A549 (cell line): ENCODE measurements around the gene CMPK1.

ENCODE experiments used
- CHD4 ChIP-seq: fragments of 200-600 bp; sonication (generic); IDR thresholded peaks from 2 replicates; pipeline ENCODE4 v1.6.1; 2016; ENCODE audit warnings: antibody characterized with exemption, mild to moderate bottlenecking, borderline replicate concordance
- EP300 ChIP-seq, 2 experiments: fragments of >200 bp; sonication (Bioruptor Twin); formaldehyde crosslinking; IDR thresholded peaks; 2 replicates in 1 of 2; 3 replicates in 1 of 2; pipeline ENCODE4 v1.6.1; 2016 to 2017
- GATA3 ChIP-seq: IDR thresholded peaks from 2 replicates; pipeline ENCODE4 v1.6.1; 2012; ENCODE audit warnings: borderline replicate concordance
- MAFK ChIP-seq: fragments of 450-650 bp; IDR thresholded peaks from 2 replicates; pipeline ENCODE4 v1.6.1; 2014; ENCODE audit not compliant: partially characterized antibody
- POLR2A ChIP-seq: IDR thresholded peaks from 2 replicates; pipeline ENCODE4 v1.6.1; 2012; ENCODE audit warnings: mild to moderate bottlenecking, low read length
- RAD21 ChIP-seq, 2 experiments: fragments of >200 bp in 1 of 2; sonication (Bioruptor Twin) in 1 of 2; formaldehyde crosslinking in 1 of 2; IDR thresholded peaks in 1 of 2; conservative IDR thresholded peaks in 1 of 2; 2 replicates in 1 of 2; 3 replicates in 1 of 2; pipeline ENCODE4 v1.6.1; 2012 to 2018; ENCODE audit warnings: inconsistent platforms in 1 of 2
- TP53 ChIP-seq: fragments of 250-450 bp; sonication (Bioruptor Pico); IDR thresholded peaks from 2 replicates; pipeline ENCODE4 v1.5.0; 2021; ENCODE audit warnings: mild to moderate bottlenecking, moderate library complexity
- TF ChIP-seq, protein P1 (sequence below): fragments of >200 bp; sonication (Bioruptor Twin); formaldehyde crosslinking; IDR thresholded peaks from 3 replicates; pipeline ENCODE4 v1.5.1; 2016
- TF ChIP-seq, protein P2 (sequence below): fragments of 150-350 bp; IDR thresholded peaks from 2 replicates; pipeline ENCODE4 v1.6.1; 2014; ENCODE audit warnings: low read depth, mild to moderate bottlenecking, low read length
- TF ChIP-seq, protein P3 (sequence below): fragments of 200-600 bp; sonication (generic); IDR thresholded peaks from 2 replicates; pipeline ENCODE4 v1.6.1; 2016; ENCODE audit warnings: antibody characterized with exemption, mild to moderate bottlenecking, moderate library complexity

DNA sequence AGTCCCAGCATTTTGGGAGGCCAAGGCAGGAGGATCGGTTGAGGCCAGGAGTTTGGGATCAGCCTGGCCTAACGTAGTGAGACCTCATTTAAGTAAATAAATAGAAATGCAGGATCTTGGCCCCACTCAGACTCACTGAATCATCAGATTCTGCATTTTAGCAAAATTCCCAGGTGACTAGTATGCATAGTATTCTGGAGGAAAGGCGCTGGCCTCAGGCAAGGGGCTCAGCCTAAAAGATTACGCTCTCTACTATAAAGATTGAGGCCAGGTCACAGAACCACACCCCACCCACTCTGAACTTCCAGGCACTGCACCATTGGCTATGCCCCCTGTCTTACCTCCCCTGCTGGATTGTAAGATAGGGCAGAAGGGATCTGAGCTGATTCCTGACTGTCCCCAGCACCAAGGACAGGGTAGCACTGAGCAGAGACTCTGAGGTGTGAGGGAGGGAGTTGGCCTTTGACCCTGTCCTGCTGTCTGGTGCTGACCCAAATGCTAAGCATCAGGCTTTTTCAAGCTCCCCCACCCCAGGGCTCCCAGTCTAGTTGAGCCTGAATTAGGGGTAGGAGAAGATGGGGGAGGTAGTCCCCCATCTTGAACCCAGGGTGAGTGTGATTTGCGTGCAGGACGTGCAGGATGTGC lies 85.2 kb downstream of the CMPK1 start:
- TF ChIP-seq, protein P1, sequence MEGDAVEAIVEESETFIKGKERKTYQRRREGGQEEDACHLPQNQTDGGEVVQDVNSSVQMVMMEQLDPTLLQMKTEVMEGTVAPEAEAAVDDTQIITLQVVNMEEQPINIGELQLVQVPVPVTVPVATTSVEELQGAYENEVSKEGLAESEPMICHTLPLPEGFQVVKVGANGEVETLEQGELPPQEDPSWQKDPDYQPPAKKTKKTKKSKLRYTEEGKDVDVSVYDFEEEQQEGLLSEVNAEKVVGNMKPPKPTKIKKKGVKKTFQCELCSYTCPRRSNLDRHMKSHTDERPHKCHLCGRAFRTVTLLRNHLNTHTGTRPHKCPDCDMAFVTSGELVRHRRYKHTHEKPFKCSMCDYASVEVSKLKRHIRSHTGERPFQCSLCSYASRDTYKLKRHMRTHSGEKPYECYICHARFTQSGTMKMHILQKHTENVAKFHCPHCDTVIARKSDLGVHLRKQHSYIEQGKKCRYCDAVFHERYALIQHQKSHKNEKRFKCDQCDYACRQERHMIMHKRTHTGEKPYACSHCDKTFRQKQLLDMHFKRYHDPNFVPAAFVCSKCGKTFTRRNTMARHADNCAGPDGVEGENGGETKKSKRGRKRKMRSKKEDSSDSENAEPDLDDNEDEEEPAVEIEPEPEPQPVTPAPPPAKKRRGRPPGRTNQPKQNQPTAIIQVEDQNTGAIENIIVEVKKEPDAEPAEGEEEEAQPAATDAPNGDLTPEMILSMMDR: no peak
- TF ChIP-seq EP300 (IDR thresholded peaks at IDR 0.05): no peak
- no peak for TF ChIP-seq POLR2A
- no peak for TF ChIP-seq MAFK
- no peak for TF ChIP-seq GATA3
- TF ChIP-seq RAD21 (conservative IDR thresholded peaks at IDR 0.05 in 1 of 2, IDR thresholded peaks at IDR 0.05 in 1 of 2): no peak
- TF ChIP-seq CHD4: no peak
- TF ChIP-seq, protein P2, sequence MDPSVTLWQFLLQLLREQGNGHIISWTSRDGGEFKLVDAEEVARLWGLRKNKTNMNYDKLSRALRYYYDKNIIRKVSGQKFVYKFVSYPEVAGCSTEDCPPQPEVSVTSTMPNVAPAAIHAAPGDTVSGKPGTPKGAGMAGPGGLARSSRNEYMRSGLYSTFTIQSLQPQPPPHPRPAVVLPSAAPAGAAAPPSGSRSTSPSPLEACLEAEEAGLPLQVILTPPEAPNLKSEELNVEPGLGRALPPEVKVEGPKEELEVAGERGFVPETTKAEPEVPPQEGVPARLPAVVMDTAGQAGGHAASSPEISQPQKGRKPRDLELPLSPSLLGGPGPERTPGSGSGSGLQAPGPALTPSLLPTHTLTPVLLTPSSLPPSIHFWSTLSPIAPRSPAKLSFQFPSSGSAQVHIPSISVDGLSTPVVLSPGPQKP: no peak
- TF ChIP-seq TP53 (CRISPR knock-in tag): no peak
- TF ChIP-seq, protein P3, sequence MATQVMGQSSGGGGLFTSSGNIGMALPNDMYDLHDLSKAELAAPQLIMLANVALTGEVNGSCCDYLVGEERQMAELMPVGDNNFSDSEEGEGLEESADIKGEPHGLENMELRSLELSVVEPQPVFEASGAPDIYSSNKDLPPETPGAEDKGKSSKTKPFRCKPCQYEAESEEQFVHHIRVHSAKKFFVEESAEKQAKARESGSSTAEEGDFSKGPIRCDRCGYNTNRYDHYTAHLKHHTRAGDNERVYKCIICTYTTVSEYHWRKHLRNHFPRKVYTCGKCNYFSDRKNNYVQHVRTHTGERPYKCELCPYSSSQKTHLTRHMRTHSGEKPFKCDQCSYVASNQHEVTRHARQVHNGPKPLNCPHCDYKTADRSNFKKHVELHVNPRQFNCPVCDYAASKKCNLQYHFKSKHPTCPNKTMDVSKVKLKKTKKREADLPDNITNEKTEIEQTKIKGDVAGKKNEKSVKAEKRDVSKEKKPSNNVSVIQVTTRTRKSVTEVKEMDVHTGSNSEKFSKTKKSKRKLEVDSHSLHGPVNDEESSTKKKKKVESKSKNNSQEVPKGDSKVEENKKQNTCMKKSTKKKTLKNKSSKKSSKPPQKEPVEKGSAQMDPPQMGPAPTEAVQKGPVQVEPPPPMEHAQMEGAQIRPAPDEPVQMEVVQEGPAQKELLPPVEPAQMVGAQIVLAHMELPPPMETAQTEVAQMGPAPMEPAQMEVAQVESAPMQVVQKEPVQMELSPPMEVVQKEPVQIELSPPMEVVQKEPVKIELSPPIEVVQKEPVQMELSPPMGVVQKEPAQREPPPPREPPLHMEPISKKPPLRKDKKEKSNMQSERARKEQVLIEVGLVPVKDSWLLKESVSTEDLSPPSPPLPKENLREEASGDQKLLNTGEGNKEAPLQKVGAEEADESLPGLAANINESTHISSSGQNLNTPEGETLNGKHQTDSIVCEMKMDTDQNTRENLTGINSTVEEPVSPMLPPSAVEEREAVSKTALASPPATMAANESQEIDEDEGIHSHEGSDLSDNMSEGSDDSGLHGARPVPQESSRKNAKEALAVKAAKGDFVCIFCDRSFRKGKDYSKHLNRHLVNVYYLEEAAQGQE: no peak
